Activated B cell treated with CpG ODN at 0.5 μM for 24 hours (primary cell): ENCODE data around the gene ZNF311. TPM values are rescaled to one million over a fixed set of nuclear protein-coding genes. Genes with fewer than 3 reads are reported as not detected.

Experiments used
- ATAC-seq: fragments of 200-7000 bp; cut with Tn5 transposase; one replicate; pipeline ENCODE4 v1.10.0; 2021; ENCODE audit warnings: low read depth, mild to moderate bottlenecking, moderate library complexity
- CTCF ChIA-PET: fragments of 350-600 bp; sonication (Branson Sonifier 250); formaldehyde crosslinking; loops from one replicate; lab custom pipeline; 2021; ENCODE audit warnings: antibody characterized with exemption; lab: Charles Lee
- POLR2A ChIA-PET: fragments of 350-600 bp; sonication (Branson Sonifier 250); formaldehyde crosslinking; loops from one replicate; lab custom pipeline; 2021; ENCODE audit warnings: antibody characterized with exemption; lab: Charles Lee
- DNase-seq: peaks from one replicate; pipeline ENCODE4 v3.0.0; 2022
- H3K27ac Mint-ChIP-seq: one replicate; pipeline ENCODE4 v1.8.0; 2020; ENCODE audit warnings: mixed read lengths
- H3K27me3 Mint-ChIP-seq: one replicate; pipeline ENCODE4 v1.8.0; 2021; ENCODE audit warnings: mixed read lengths
- H3K36me3 Mint-ChIP-seq: one replicate; pipeline ENCODE4 v1.8.0; 2021; ENCODE audit warnings: low read depth, mixed read lengths
- H3K4me1 Mint-ChIP-seq: one replicate; pipeline ENCODE4 v1.8.0; 2021; ENCODE audit warnings: mixed read lengths
- H3K4me3 Mint-ChIP-seq: one replicate; pipeline ENCODE4 v1.8.0; 2020; ENCODE audit warnings: mild to moderate bottlenecking, mixed read lengths
- H3K9me3 Mint-ChIP-seq: one replicate; pipeline ENCODE4 v1.8.0; 2020; ENCODE audit warnings: mixed read lengths
- intact Hi-C: fragments of 100-400 bp; cut with micrococcal nuclease; formaldehyde crosslinking; loops from one replicate; pipeline ENCODE4 v1.15.1; 2024
- total RNA-seq: library from RNA; stranded (reverse); gene quantifications from 2 replicates; pipeline ENCODE4 v1.2.3, GENCODE V29; 2022
- TF ChIP-seq, protein P1 (sequence below): fragments of 200-600 bp; IDR thresholded peaks from one replicate; pipeline ENCODE4 v1.8.0; 2022; ENCODE audit warnings: antibody characterized with exemption, mild to moderate bottlenecking

The ZNF311 gene
- total RNA-seq, 1 donor from 2014 or later, result 0.31 TPM

GRCh38 chr6:29016559-29017427 lies 11.7 kb upstream of the ZNF311 start:
- TF ChIP-seq, protein P1, sequence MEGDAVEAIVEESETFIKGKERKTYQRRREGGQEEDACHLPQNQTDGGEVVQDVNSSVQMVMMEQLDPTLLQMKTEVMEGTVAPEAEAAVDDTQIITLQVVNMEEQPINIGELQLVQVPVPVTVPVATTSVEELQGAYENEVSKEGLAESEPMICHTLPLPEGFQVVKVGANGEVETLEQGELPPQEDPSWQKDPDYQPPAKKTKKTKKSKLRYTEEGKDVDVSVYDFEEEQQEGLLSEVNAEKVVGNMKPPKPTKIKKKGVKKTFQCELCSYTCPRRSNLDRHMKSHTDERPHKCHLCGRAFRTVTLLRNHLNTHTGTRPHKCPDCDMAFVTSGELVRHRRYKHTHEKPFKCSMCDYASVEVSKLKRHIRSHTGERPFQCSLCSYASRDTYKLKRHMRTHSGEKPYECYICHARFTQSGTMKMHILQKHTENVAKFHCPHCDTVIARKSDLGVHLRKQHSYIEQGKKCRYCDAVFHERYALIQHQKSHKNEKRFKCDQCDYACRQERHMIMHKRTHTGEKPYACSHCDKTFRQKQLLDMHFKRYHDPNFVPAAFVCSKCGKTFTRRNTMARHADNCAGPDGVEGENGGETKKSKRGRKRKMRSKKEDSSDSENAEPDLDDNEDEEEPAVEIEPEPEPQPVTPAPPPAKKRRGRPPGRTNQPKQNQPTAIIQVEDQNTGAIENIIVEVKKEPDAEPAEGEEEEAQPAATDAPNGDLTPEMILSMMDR, result peak; percentile 92
- CTCF ChIA-PET, result interaction anchor here (1.0 to 5.4 kb wide), 10 partner anchors 121 to 349 kb away, joined by 3 to 78 read pairs (median 4); no protein-coding TSS in a partner anchor
- intact Hi-C loops, result loop anchor here (1.0 to 10.0 kb wide), 10 partner anchors 36 to 1828 kb away; partner anchors contain the start of gene TRIM27
- Mint-ChIP-seq H3K4me1 (peaks cover 17% of the 10 kb centered on the region), H3K36me3 (no peaks in the 10 kb centered on the region), H3K9me3 (no peaks in the 10 kb centered on the region), H3K27me3 (peaks cover 31% of the 10 kb centered on the region), H3K4me3 (peak overlapping the region; percentile 80), H3K27ac (peak overlapping the region; percentile 41)
- POLR2A ChIA-PET, result interaction anchor here (0.6 to 1.1 kb wide), 2 partner anchors 121 to 179 kb away, joined by 3 read pairs; no protein-coding TSS in a partner anchor
- ATAC-seq, result peak; percentile 85
- DNase-seq, result peak; percentile 63

- H3K4me3 Mint-ChIP-seq, result no peak overlapping the region
- TF ChIP-seq, protein P1, result no peak
- intact Hi-C loops, result loop anchor here (10.0 kb wide), 1 partner anchor 1120 kb away; a partner anchor contains a TSS
- peaks cover 21% of the 10 kb centered on the region for H3K4me1 Mint-ChIP-seq
- no peak for DNase-seq
- H3K27me3 Mint-ChIP-seq, result peaks cover 38% of the 10 kb centered on the region
- CTCF ChIA-PET, result interaction anchor here (1.3 to 5.3 kb wide), 3 partner anchors 174 to 325 kb away, joined by 3 to 78 read pairs (median 5); no protein-coding TSS in a partner anchor
- ATAC-seq, result no peak
- no peak overlapping the region for H3K27ac Mint-ChIP-seq
- POLR2A ChIA-PET, result no interaction called here
- no peaks in the 10 kb centered on the region for H3K9me3 Mint-ChIP-seq
- H3K36me3 Mint-ChIP-seq, result no peaks in the 10 kb centered on the region
These were observed 9.9 kb upstream of the ZNF311 start for GRCh38 chr6:29014729-29015608.

- Mint-ChIP-seq H3K27ac (peak overlapping the region; percentile 15), H3K4me1 (peaks cover 11% of the 10 kb centered on the region), H3K9me3 (no peaks in the 10 kb centered on the region), H3K36me3 (no peaks in the 10 kb centered on the region), H3K4me3 (peak overlapping the region; percentile 82), H3K27me3 (peaks cover 44% of the 10 kb centered on the region)
- ATAC-seq, result peak; percentile 31
- ChIA-PET CTCF (interaction anchor here (1.0 to 2.4 kb wide), 2 partner anchors 172 to 174 kb away, joined by 3 to 20 read pairs; no protein-coding TSS in a partner anchor), POLR2A (no interaction called here)
- no peak for DNase-seq
- TF ChIP-seq, protein P1, result no peak
- intact Hi-C loops, result loop anchor here (10.0 kb wide), 1 partner anchor 1117 kb away; a partner anchor contains a TSS
These were observed 6.2 kb upstream of the ZNF311 start for GRCh38 chr6:29011276-29011734.

DNA sequence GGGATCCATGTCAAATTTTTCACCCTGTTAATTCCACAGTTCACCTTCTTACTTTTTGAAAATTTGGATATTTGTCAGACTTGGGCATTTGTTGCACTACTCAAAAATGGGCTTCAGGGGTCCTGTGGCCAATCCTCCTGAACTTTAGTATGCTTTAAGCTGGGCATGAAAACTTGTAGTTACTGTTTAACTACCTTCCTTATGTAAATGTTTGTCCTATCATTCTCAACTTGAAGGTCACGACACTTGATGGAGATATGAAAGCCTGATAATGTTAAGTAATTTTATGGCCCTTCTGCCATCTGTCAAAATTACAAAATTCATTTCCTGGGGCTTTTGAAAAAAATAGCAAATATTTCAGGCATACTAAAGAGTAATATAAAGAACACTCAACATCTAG lies 4.2 kb upstream of the ZNF311 start:
- Mint-ChIP-seq H3K4me3 (no peak overlapping the region), H3K36me3 (no peaks in the 10 kb centered on the region), H3K9me3 (peaks cover 4% of the 10 kb centered on the region), H3K4me1 (peaks cover 10% of the 10 kb centered on the region), H3K27me3 (peaks cover 47% of the 10 kb centered on the region), H3K27ac (no peak overlapping the region)
- DNase-seq (no peak), ATAC-seq (no peak)
- ChIA-PET CTCF (interaction anchor here (2.4 kb wide), 1 partner anchor 172 kb away, joined by 20 read pairs; no protein-coding TSS in a partner anchor), POLR2A (no interaction called here)
- TF ChIP-seq, protein P1, result no peak
- intact Hi-C loops, result no loop called here
